ENCODE results near the gene CYFIP2. TPM values are rescaled to one million over a fixed set of nuclear protein-coding genes. Genes with fewer than 3 reads are reported as not detected.
A peak's percentile ranks its signal among the peaks of the same experiment; 100 is the strongest.

The CYFIP2 gene
- polyA plus RNA-seq, result 59.7 and 65.1 TPM in 2 replicates
- 154 and 187 TPM in 2 replicates for polyA minus RNA-seq

GRCh38 chr5:157265714-157266285 is at the start of gene CYFIP2:
Gene CYFIP2, plus strand, starts transcription at chr5:157266123. Its CDS starts 19,239 bp downstream, at chr5:157285362.
- H3K9me3 ChIP-seq (ENCODE audit: low read length), result no peaks in the 10 kb centered on the region
- peak within 1 kb of the TSS; percentile 90 for H3K4me2 ChIP-seq (ENCODE audit: low read length)
- no peaks in the 10 kb centered on the region for H3K27me3 ChIP-seq (ENCODE audit: insufficient read depth, low read depth, low read length)
- peak within 1 kb of the TSS; percentile 88 for H3K27ac ChIP-seq (ENCODE audit: low read length)
- H2AFZ ChIP-seq (ENCODE audit: low read depth, low read length), result peak within 1 kb of the TSS; percentile 100
- no peaks in the 10 kb centered on the region for H3K36me3 ChIP-seq (ENCODE audit: insufficient read depth, low read length)
- peak within 1 kb of the TSS; percentile 91 for H3K9ac ChIP-seq (ENCODE audit: low read length)
- H3K79me2 ChIP-seq (replicated peaks; ENCODE audit: insufficient read depth, low read length), result peaks cover 43% of the 10 kb centered on the region
- peak within 1 kb of the TSS; percentile 87 for H3K4me3 ChIP-seq (ENCODE audit: low read length)
- no peaks in the 10 kb centered on the region for H3K9me2 ChIP-seq (ENCODE audit: insufficient read depth, low read length)
- no peaks in the 10 kb centered on the region for H4K20me1 ChIP-seq (ENCODE audit: insufficient read depth)
- TF ChIP-seq POLR2AphosphoS5 (IDR thresholded peaks at IDR 0.05) (peak; percentile 94), EZH2 (IDR thresholded peaks at IDR 0.05; ENCODE audit: borderline replicate concordance, insufficient read depth, low read length, poor library complexity, severe bottlenecking) (no peak), TAF1 (IDR thresholded peaks at IDR 0.05; ENCODE audit: low read depth) (peak; percentile 86), MXI1 (conservative IDR thresholded peaks at IDR 0.05; ENCODE audit: poor library complexity, severe bottlenecking) (no peak), EP300 (conservative IDR thresholded peaks at IDR 0.05; ENCODE audit: poor library complexity, severe bottlenecking) (peak; percentile 10), REST (IDR thresholded peaks at IDR 0.05; ENCODE audit: borderline replicate concordance) (peak; percentile 91), RAD21 (conservative IDR thresholded peaks at IDR 0.05) (no peak)
- no peaks in the 10 kb centered on the region for H3F3A ChIP-seq (ENCODE audit: insufficient read depth, low read length, poor library complexity, severe bottlenecking)

- Histone ChIP-seq H3K9me2 (ENCODE audit: insufficient read depth, low read length) (no peaks in the 10 kb centered on the region), H2AFZ (ENCODE audit: low read depth, low read length) (no peak overlapping the region), H3K27me3 (ENCODE audit: insufficient read depth, low read depth, low read length) (no peaks in the 10 kb centered on the region)
These were observed 49.4 kb upstream of the CYFIP2 start for GRCh38 chr5:157216391-157217142.

More at GRCh38 chr5:157216391-157217142, 49.4 kb upstream of the CYFIP2 start:
- no peak overlapping the region for H3K9ac ChIP-seq (ENCODE audit: low read length)
- H3F3A ChIP-seq (ENCODE audit: insufficient read depth, low read length, poor library complexity, severe bottlenecking), result no peaks in the 10 kb centered on the region
- H3K79me2 ChIP-seq (replicated peaks; ENCODE audit: insufficient read depth, low read length), result no peaks in the 10 kb centered on the region
- no peaks in the 10 kb centered on the region for H3K9me3 ChIP-seq (ENCODE audit: low read length)
- TF ChIP-seq CTCF (IDR thresholded peaks at IDR 0.05; ENCODE audit: poor library complexity, severe bottlenecking), result no peak
- TF ChIP-seq EZH2 (IDR thresholded peaks at IDR 0.05; ENCODE audit: borderline replicate concordance, insufficient read depth, low read length, poor library complexity, severe bottlenecking), result no peak
- no peak overlapping the region for H3K4me3 ChIP-seq (ENCODE audit: low read length)
- H3K4me2 ChIP-seq (ENCODE audit: low read length), result no peak overlapping the region
- H3K36me3 ChIP-seq (ENCODE audit: insufficient read depth, low read length), result no peaks in the 10 kb centered on the region
- H4K20me1 ChIP-seq (ENCODE audit: insufficient read depth), result no peaks in the 10 kb centered on the region
- H3K27ac ChIP-seq (ENCODE audit: low read length), result no peak overlapping the region
